SK-N-SH treated with all-trans-retinoic acid at 6 μM for 48 hours (cell line): Measurements from ENCODE around the gene PTCH1.

ENCODE experiments used
- ATAC-seq: fragments of 200-7000 bp; cut with Tn5 transposase; 3 replicates; pipeline ENCODE4 v1.9.1; 2020; ENCODE audit warnings: mild to moderate bottlenecking, moderate library complexity
- ARNTL ChIP-seq: fragments of 450-650 bp; formaldehyde crosslinking; IDR thresholded peaks from 2 replicates; pipeline ENCODE4 v1.5.0; 2020; ENCODE audit warnings: low read depth, mild to moderate bottlenecking, moderate library complexity, borderline replicate concordance
- BACH2 ChIP-seq: fragments of 250-450 bp; sonication (Bioruptor Pico); IDR thresholded peaks from 2 replicates; pipeline ENCODE4 v1.9.0; 2021; ENCODE audit warnings: mild to moderate bottlenecking, borderline replicate concordance
- CSDC2 ChIP-seq: fragments of 250-450 bp; sonication (Bioruptor Pico); IDR thresholded peaks from 2 replicates; pipeline ENCODE4 v1.5.0; 2020; ENCODE audit warnings: mild to moderate bottlenecking, moderate library complexity
- ESRRG ChIP-seq: fragments of 250-450 bp; sonication (Bioruptor Pico); IDR thresholded peaks from 2 replicates; pipeline ENCODE4 v1.6.1; 2021; ENCODE audit warnings: mild to moderate bottlenecking
- GLIS3 ChIP-seq: fragments of 250-450 bp; sonication (Bioruptor Pico); IDR thresholded peaks from 2 replicates; pipeline ENCODE4 v1.5.0; 2020; ENCODE audit warnings: mild to moderate bottlenecking, moderate library complexity
- ISL1 ChIP-seq: fragments of 250-450 bp; sonication (Bioruptor Pico); IDR thresholded peaks from 2 replicates; pipeline ENCODE4 v2.1.2; 2022; ENCODE audit warnings: mild to moderate bottlenecking, moderate library complexity
- OSR1 ChIP-seq: fragments of 250-450 bp; sonication (Bioruptor Pico); IDR thresholded peaks from 2 replicates; pipeline ENCODE4 v1.8.0; 2022; ENCODE audit warnings: moderate library complexity, mild to moderate bottlenecking, inconsistent platforms
- PPARA ChIP-seq: fragments of 250-450 bp; sonication (Bioruptor Pico); IDR thresholded peaks from 2 replicates; pipeline ENCODE4 v1.5.0; 2020; ENCODE audit warnings: mild to moderate bottlenecking, borderline replicate concordance
- RARB ChIP-seq: fragments of 250-450 bp; sonication (Bioruptor Pico); IDR thresholded peaks from 2 replicates; pipeline ENCODE4 v1.8.0; 2021; ENCODE audit warnings: mild to moderate bottlenecking, moderate library complexity
- SNAI2 ChIP-seq: fragments of 250-450 bp; sonication (Bioruptor Pico); IDR thresholded peaks from 2 replicates; pipeline ENCODE4 v1.5.0; 2020; ENCODE audit warnings: mild to moderate bottlenecking, moderate library complexity
- TCF4 ChIP-seq: fragments of 250-450 bp; sonication (Bioruptor Pico); IDR thresholded peaks from 2 replicates; pipeline ENCODE4 v1.8.0; 2021; ENCODE audit warnings: mild to moderate bottlenecking, moderate library complexity, borderline replicate concordance
- TOX ChIP-seq: fragments of 250-450 bp; sonication (Bioruptor Pico); IDR thresholded peaks from 2 replicates; pipeline ENCODE4 v1.8.0; 2021; ENCODE audit warnings: mild to moderate bottlenecking, moderate library complexity, borderline replicate concordance
- ZFP30 ChIP-seq: fragments of 450-650 bp; formaldehyde crosslinking; IDR thresholded peaks from 2 replicates; pipeline ENCODE4 v1.5.0; 2022; ENCODE audit warnings: mild to moderate bottlenecking, moderate library complexity
- ZNF565 ChIP-seq: fragments of 450-650 bp; formaldehyde crosslinking; conservative IDR thresholded peaks from 2 replicates; pipeline ENCODE4 v1.5.0; 2020; ENCODE audit warnings: low read depth, mild to moderate bottlenecking, moderate library complexity
- ZNF70 ChIP-seq: fragments of 450-650 bp; formaldehyde crosslinking; IDR thresholded peaks from 2 replicates; pipeline ENCODE4 v1.5.0; 2020; ENCODE audit warnings: mild to moderate bottlenecking, moderate library complexity
- ZNF8 ChIP-seq: fragments of 450-650 bp; formaldehyde crosslinking; IDR thresholded peaks from 2 replicates; pipeline ENCODE4 v1.5.0; 2020; ENCODE audit warnings: mild to moderate bottlenecking, moderate library complexity
- TF ChIP-seq, protein P1 (sequence below): fragments of 250-450 bp; sonication (Bioruptor Pico); IDR thresholded peaks from 2 replicates; pipeline ENCODE4 v1.8.0; 2020; ENCODE audit warnings: mild to moderate bottlenecking, moderate library complexity, borderline replicate concordance
- TF ChIP-seq, protein P2 (sequence below): fragments of 250-450 bp; sonication (Bioruptor Pico); IDR thresholded peaks from 2 replicates; pipeline ENCODE4 v1.5.0; 2020; ENCODE audit warnings: mild to moderate bottlenecking, moderate library complexity
- TF ChIP-seq, protein P3 (sequence below): fragments of 250-450 bp; sonication (Bioruptor Pico); IDR thresholded peaks from 2 replicates; pipeline ENCODE4 v1.8.0; 2021; ENCODE audit warnings: low read depth, mild to moderate bottlenecking, moderate library complexity, borderline replicate concordance
- TF ChIP-seq, protein P4 (sequence below): fragments of 250-450 bp; sonication (Bioruptor Pico); IDR thresholded peaks from 2 replicates; pipeline ENCODE4 v1.5.1; 2020; ENCODE audit warnings: low read depth, mild to moderate bottlenecking, moderate library complexity
- TF ChIP-seq, protein P5 (sequence below): fragments of 250-450 bp; sonication (Bioruptor Pico); IDR thresholded peaks from 2 replicates; pipeline ENCODE4 v1.5.1; 2021; ENCODE audit warnings: mild to moderate bottlenecking, moderate library complexity

Gene PTCH1

DNA sequence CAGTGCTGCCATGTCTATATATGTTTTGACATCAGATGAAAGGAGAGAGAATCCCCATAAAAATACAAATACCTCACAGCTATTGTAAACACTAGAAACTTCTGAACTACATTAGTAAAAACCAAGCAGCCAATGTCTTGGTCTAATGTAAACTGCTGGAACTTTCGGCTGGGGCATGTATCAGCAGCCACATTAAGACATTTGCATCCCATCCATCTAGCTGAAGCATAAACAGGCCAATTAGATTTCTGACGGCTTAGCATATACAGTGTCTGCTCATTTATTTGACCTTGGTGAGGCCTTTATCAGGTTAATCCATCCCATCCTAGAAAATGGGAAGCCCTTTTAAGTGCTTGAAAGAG, 65.7 kb downstream of the PTCH1 start:
- TF ChIP-seq RARB (CRISPR knock-in tag) (no peak), ISL1 (CRISPR knock-in tag) (no peak), ZNF565 (CRISPR knock-in tag) (no peak), SNAI2 (CRISPR knock-in tag) (no peak), ZNF8 (CRISPR knock-in tag) (no peak), ZNF70 (no peak), TCF4 (CRISPR knock-in tag) (no peak)
- TF ChIP-seq, protein P1, sequence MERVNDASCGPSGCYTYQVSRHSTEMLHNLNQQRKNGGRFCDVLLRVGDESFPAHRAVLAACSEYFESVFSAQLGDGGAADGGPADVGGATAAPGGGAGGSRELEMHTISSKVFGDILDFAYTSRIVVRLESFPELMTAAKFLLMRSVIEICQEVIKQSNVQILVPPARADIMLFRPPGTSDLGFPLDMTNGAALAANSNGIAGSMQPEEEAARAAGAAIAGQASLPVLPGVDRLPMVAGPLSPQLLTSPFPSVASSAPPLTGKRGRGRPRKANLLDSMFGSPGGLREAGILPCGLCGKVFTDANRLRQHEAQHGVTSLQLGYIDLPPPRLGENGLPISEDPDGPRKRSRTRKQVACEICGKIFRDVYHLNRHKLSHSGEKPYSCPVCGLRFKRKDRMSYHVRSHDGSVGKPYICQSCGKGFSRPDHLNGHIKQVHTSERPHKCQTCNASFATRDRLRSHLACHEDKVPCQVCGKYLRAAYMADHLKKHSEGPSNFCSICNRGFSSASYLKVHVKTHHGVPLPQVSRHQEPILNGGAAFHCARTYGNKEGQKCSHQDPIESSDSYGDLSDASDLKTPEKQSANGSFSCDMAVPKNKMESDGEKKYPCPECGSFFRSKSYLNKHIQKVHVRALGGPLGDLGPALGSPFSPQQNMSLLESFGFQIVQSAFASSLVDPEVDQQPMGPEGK (CRISPR knock-in tag), result no peak
- ATAC-seq, result no peak

DNA sequence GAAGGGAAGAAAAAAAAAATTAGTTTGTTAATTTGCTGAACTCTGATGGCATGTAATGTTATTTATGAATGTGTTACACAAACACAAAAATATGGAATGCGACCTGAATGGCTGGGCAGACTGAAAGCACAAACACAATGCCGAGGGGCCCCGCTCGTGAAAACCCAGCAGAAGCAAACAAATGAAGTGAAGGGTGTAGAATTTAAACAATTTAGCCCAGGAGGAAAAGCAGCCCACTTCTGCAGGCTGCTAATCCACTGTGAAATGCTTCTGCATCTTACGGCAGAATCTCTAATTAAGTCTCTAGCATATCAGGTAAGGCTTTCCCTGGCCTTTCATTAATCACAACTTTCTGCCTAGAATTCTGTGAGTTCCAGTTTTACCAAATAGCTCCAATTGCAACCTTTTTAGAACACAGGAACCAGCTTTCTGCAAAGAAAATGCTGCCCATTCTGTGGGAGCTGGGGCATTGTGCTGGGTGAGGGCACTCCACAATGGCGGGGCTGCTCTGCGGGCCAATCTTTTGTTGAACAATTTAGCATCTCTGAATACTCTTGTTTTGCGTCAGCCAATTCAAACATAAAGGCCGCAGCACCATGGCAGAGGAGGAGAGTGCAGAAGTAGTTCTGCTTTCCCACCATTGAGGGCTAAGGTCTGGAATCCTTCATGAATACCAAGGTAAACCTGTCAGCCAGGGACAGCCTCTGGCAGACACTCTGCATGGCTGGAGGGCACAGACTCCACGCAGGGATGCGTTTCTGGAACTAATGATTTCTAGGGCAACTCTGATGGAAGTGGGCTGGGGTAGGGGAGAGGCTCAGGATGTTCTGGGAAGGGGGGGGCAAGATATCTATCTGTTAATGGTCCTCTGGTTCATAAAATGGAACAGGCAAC, 66.4 kb downstream of the PTCH1 start:
- TF ChIP-seq ZNF70 (peak; percentile 50; the same call in 1 of the 2 replicates), OSR1 (CRISPR knock-in tag) (no peak)

DNA sequence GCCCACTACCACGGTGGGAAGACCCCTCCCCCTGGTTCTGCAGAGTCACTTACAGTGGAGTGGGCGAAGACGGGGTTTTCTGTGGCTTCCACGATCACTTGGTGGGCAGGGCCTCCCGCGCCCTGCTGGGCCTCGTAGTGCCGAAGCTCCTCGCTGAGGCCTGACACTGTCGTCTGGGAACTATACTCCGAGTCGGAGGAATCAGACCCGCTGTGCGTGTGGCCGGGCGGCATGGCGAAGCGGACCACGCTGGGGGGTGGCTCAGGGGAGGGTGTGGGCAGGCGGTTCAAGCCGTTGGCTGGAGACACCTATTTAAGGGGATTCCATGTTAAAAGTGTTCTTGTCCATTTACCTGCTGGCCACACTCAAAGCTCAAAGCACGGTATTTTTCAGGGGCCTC, 67.8 kb downstream of the PTCH1 start:
- ATAC-seq, result no peak
- TF ChIP-seq ESRRG, result no peak
- no peak for TF ChIP-seq TCF4 (CRISPR knock-in tag)
- TF ChIP-seq ZFP30 (CRISPR knock-in tag), result no peak
- no peak for TF ChIP-seq PPARA (CRISPR knock-in tag)
- TF ChIP-seq GLIS3, result no peak
- TF ChIP-seq ARNTL (CRISPR knock-in tag), result no peak
- TF ChIP-seq, protein P2, sequence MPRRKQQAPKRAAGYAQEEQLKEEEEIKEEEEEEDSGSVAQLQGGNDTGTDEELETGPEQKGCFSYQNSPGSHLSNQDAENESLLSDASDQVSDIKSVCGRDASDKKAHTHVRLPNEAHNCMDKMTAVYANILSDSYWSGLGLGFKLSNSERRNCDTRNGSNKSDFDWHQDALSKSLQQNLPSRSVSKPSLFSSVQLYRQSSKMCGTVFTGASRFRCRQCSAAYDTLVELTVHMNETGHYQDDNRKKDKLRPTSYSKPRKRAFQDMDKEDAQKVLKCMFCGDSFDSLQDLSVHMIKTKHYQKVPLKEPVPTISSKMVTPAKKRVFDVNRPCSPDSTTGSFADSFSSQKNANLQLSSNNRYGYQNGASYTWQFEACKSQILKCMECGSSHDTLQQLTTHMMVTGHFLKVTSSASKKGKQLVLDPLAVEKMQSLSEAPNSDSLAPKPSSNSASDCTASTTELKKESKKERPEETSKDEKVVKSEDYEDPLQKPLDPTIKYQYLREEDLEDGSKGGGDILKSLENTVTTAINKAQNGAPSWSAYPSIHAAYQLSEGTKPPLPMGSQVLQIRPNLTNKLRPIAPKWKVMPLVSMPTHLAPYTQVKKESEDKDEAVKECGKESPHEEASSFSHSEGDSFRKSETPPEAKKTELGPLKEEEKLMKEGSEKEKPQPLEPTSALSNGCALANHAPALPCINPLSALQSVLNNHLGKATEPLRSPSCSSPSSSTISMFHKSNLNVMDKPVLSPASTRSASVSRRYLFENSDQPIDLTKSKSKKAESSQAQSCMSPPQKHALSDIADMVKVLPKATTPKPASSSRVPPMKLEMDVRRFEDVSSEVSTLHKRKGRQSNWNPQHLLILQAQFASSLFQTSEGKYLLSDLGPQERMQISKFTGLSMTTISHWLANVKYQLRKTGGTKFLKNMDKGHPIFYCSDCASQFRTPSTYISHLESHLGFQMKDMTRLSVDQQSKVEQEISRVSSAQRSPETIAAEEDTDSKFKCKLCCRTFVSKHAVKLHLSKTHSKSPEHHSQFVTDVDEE (CRISPR knock-in tag), result no peak
- no peak for TF ChIP-seq TOX
- TF ChIP-seq, protein P3, sequence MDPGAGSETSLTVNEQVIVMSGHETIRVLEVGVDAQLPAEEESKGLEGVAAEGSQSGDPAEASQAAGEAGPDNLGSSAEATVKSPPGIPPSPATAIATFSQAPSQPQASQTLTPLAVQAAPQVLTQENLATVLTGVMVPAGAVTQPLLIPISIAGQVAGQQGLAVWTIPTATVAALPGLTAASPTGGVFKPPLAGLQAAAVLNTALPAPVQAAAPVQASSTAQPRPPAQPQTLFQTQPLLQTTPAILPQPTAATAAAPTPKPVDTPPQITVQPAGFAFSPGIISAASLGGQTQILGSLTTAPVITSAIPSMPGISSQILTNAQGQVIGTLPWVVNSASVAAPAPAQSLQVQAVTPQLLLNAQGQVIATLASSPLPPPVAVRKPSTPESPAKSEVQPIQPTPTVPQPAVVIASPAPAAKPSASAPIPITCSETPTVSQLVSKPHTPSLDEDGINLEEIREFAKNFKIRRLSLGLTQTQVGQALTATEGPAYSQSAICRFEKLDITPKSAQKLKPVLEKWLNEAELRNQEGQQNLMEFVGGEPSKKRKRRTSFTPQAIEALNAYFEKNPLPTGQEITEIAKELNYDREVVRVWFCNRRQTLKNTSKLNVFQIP, result no peak
- TF ChIP-seq BACH2 (CRISPR knock-in tag), result no peak
- no peak for TF ChIP-seq ISL1 (CRISPR knock-in tag)
- TF ChIP-seq ZNF8 (CRISPR knock-in tag), result no peak
- no peak for TF ChIP-seq ZNF70
- no peak for TF ChIP-seq RARB (CRISPR knock-in tag)
- TF ChIP-seq, protein P1 (CRISPR knock-in tag), result no peak
- TF ChIP-seq, protein P4, sequence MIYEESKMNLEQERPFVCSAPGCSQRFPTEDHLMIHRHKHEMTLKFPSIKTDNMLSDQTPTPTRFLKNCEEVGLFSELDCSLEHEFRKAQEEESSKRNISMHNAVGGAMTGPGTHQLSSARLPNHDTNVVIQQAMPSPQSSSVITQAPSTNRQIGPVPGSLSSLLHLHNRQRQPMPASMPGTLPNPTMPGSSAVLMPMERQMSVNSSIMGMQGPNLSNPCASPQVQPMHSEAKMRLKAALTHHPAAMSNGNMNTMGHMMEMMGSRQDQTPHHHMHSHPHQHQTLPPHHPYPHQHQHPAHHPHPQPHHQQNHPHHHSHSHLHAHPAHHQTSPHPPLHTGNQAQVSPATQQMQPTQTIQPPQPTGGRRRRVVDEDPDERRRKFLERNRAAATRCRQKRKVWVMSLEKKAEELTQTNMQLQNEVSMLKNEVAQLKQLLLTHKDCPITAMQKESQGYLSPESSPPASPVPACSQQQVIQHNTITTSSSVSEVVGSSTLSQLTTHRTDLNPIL (CRISPR knock-in tag), result no peak
- TF ChIP-seq, protein P5, sequence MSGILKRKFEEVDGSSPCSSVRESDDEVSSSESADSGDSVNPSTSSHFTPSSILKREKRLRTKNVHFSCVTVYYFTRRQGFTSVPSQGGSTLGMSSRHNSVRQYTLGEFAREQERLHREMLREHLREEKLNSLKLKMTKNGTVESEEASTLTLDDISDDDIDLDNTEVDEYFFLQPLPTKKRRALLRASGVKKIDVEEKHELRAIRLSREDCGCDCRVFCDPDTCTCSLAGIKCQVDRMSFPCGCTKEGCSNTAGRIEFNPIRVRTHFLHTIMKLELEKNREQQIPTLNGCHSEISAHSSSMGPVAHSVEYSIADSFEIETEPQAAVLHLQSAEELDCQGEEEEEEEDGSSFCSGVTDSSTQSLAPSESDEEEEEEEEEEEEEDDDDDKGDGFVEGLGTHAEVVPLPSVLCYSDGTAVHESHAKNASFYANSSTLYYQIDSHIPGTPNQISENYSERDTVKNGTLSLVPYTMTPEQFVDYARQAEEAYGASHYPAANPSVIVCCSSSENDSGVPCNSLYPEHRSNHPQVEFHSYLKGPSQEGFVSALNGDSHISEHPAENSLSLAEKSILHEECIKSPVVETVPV (CRISPR knock-in tag), result no peak
- no peak for TF ChIP-seq CSDC2 (CRISPR knock-in tag)
- no peak for TF ChIP-seq SNAI2 (CRISPR knock-in tag)
- no peak for TF ChIP-seq OSR1 (CRISPR knock-in tag)

More for the DNA sequence above, 66.4 kb downstream of the PTCH1 start:
- no peak for ATAC-seq
